Measurements from ENCODE around the gene PALM2AKAP2.
A peak's percentile ranks its signal among the peaks of the same experiment; 100 is the strongest.

The PALM2AKAP2 gene

DNA sequence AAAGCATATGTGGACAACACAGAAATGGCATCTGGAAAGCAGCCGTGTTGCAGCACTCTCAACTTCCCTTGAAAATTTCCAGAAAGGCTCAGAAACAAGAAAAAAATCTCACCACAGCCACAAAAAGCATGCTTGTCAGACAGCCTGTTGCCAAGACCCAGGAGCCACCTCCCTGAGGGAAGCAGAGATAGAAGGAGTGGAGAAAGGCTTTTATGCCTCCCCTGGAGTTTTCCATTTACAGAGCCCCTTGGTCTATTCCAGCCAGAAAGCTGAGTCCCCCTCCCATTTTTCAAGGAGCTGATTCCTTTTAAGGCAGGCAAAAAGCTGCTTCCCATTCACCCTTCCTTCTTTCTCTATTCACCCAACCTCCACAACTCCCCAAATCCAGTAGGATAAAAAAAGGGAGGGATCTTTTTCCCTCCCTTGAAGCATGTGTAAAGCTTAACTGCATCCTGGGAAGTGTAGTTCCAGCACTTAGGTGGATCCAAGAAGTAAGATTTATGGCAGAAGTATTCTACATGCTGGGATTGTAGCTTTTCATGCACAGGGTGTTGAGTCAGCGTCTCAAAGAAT, 37.1 kb upstream of the PALM2AKAP2 start:
- no peak for TF ChIP-seq CTCF (IDR thresholded peaks at IDR 0.05; ENCODE audit: low read depth, low read length)
- H3K4me3 ChIP-seq (ENCODE audit: low read depth, low read length), result no peak overlapping the region

DNA sequence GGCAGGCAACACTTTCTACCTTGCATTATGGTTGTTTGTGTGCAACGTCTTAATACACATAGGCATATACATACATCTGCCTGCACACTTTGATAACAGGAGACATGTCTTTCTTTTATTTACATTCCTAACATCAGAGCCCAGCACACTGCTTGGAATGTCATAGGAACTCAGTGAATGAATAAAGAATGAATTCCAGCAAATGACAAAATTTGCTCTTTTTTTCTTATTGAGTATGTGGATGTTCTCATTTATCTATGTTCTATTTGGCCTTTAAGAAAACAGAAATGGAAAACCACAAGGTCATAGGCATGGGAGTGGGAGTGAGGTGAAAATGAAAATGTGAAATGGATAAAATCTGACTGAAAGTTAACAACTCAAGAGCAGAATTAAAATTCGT, 36.3 kb upstream of the PALM2AKAP2 start:
- no peak for TF ChIP-seq CTCF (IDR thresholded peaks at IDR 0.05; ENCODE audit: low read depth, low read length)

DNA sequence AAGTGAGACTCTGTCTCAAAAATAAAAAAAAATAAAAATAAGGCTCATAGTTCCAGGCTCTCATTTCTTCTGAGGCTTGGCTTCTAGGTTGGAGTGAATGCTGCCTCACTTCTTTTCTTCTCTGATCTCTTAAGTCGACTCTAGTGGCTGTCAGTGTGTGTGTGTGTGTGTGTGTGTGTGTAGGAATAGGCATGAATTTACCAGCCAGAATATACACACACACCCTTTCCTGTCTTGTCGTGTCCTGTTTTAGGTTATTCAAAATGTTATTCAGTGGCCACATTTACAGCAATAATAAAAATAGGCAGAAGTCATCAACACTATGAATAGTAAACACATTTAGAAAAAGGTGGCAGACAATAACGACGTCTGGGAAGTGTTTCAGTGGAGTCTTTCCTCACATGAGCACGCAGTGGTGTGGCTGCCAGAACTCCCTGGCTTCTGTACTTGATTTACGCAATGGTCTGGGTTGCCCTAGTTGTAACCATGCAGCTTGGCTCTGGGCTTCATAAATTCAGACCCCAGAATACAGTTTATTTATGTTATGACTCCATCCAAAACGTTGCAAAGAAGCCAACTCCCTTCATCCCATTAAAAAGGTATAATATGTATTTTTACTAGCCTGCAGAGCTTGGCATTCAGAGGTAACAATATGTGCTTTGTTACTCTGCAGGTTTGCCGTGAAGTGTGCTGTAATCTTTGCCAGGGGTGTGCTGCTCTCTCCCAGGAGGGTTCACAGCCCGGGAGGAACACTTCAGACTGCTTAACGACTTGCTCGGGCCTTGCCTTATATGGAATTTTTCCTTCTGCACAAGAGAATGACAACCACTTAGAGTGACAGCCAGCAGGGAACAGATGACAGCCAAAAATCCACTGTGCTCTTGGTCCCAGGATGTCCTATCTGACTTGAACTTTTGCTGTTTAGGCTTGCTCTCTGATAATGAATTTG, 34.4 kb upstream of the PALM2AKAP2 start:
- TF ChIP-seq CTCF (IDR thresholded peaks at IDR 0.05; ENCODE audit: low read depth, low read length), result no peak

More for the DNA sequence above, 36.3 kb upstream of the PALM2AKAP2 start:
- H3K4me3 ChIP-seq (ENCODE audit: low read depth, low read length), result no peak overlapping the region

DNA sequence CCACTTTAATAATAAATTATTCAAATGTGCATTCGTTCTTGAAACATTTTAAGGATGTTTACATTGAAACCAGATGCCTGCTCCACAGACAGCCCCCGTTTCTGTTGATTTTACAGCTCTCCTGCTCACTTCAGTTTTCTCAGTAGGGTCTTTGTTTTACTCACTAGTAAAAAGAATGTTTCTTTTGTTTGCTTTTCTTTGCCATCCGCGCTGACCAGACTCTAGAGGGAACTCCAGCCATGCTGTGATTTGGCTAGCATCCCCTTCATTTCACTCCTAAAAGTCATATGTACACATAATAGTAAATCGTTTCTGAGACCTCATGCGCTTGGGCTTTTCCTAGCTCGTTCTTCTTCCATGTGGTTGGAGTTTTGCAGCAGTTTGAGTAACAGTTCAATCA, 28.7 kb upstream of the PALM2AKAP2 start:
- TF ChIP-seq CTCF (IDR thresholded peaks at IDR 0.05; ENCODE audit: low read depth, low read length), result no peak
- H3K4me3 ChIP-seq (ENCODE audit: low read depth, low read length), result peak overlapping the region; percentile 13; the same call in 1 of the 2 replicates

More for the DNA sequence above, 34.4 kb upstream of the PALM2AKAP2 start:
- H3K4me3 ChIP-seq (ENCODE audit: low read depth, low read length), result no peak overlapping the region

GRCh38 chr9:109753308-109753707, 26.7 kb upstream of the PALM2AKAP2 start:
- no peak overlapping the region for H3K4me3 ChIP-seq (ENCODE audit: low read depth, low read length)
- TF ChIP-seq CTCF (IDR thresholded peaks at IDR 0.05; ENCODE audit: low read depth, low read length), result no peak

GRCh38 chr9:109755040-109755439, 25.0 kb upstream of the PALM2AKAP2 start:
- TF ChIP-seq CTCF (IDR thresholded peaks at IDR 0.05; ENCODE audit: low read depth, low read length), result no peak
- H3K4me3 ChIP-seq (ENCODE audit: low read depth, low read length), result no peak overlapping the region

GRCh38 chr9:109759589-109759988, 20.4 kb upstream of the PALM2AKAP2 start:
- no peak overlapping the region for H3K4me3 ChIP-seq (ENCODE audit: low read depth, low read length)
- TF ChIP-seq CTCF (IDR thresholded peaks at IDR 0.05; ENCODE audit: low read depth, low read length), result no peak

All from WI38 (cell line).